Activated CD4-positive, alpha-beta T cell treated with anti-CD3 and anti-CD28 coated beads, Interleukin-2, amount 10 ng/mL, durations not matched to agents 24 days and 14 days (primary cell): Measurements from ENCODE around the gene FERMT2. TPM values are rescaled to one million over a fixed set of nuclear protein-coding genes. Genes with fewer than 3 reads are reported as not detected.
A peak's percentile ranks its signal among the peaks of the same experiment; 100 is the strongest.

Source experiments
- DNase-seq: peaks from one replicate; pipeline ENCODE4 v3.0.0; 2022
- H3K27ac Mint-ChIP-seq: one replicate; pipeline ENCODE4 v1.8.0; 2022; ENCODE audit warnings: mild to moderate bottlenecking, mixed read lengths
- H3K27me3 Mint-ChIP-seq: one replicate; pipeline ENCODE4 v1.8.0; 2022; ENCODE audit warnings: mixed read lengths
- H3K36me3 Mint-ChIP-seq: one replicate; pipeline ENCODE4 v1.8.0; 2022; ENCODE audit warnings: low read depth, mild to moderate bottlenecking, mixed read lengths
- H3K4me1 Mint-ChIP-seq: one replicate; pipeline ENCODE4 v1.8.0; 2021; ENCODE audit warnings: mixed read lengths
- H3K4me3 Mint-ChIP-seq: one replicate; pipeline ENCODE4 v1.8.0; 2022; ENCODE audit warnings: mild to moderate bottlenecking, moderate library complexity, mixed read lengths
- H3K9me3 Mint-ChIP-seq: one replicate; pipeline ENCODE4 v1.8.0; 2021; ENCODE audit warnings: mixed read lengths
- intact Hi-C: fragments of 100-400 bp; cut with micrococcal nuclease; formaldehyde crosslinking; loops from one replicate; pipeline ENCODE4 v1.15.1; 2023
- total RNA-seq: library from RNA; stranded (reverse); gene quantifications from 2 replicates; pipeline ENCODE4 v1.2.3, GENCODE V29; 2022

FERMT2 gene
- total RNA-seq, result 1.5 and 1.6 TPM in 2 replicates

- Mint-ChIP-seq H3K27me3 (peaks cover 63% of the 10 kb centered on the region), H3K4me1 (peaks cover 19% of the 10 kb centered on the region)
- peak; percentile 74 for DNase-seq
Observed at GRCh38 chr14:52950898-52951680, at the start of gene FERMT2. Gene FERMT2, minus strand, starts transcription at chr14:52951050. Its CDS starts 482 bp downstream, at chr14:52950568.

GRCh38 chr14:52998376-52999015, 47.6 kb upstream of the FERMT2 start:
- Mint-ChIP-seq H3K27ac (no peak overlapping the region), H3K9me3 (peaks cover 4% of the 10 kb centered on the region), H3K36me3 (no peaks in the 10 kb centered on the region), H3K4me3 (no peak overlapping the region), H3K27me3 (peaks cover 6% of the 10 kb centered on the region), H3K4me1 (peaks cover 3% of the 10 kb centered on the region)
- intact Hi-C loops, result no loop called here
- DNase-seq, result no peak

More at GRCh38 chr14:52950898-52951680, at the start of gene FERMT2:
- H3K4me3 Mint-ChIP-seq, result peak within 1 kb of the TSS; percentile 90
- H3K27ac Mint-ChIP-seq, result peak within 1 kb of the TSS; percentile 66
- intact Hi-C loops, result no loop called here
- no peaks in the 10 kb centered on the region for H3K9me3 Mint-ChIP-seq
- no peaks in the 10 kb centered on the region for H3K36me3 Mint-ChIP-seq

GRCh38 chr14:52996493-52996892, 45.6 kb upstream of the FERMT2 start:
- Mint-ChIP-seq H3K4me1 (no peaks in the 10 kb centered on the region), H3K36me3 (no peaks in the 10 kb centered on the region), H3K9me3 (peaks cover 4% of the 10 kb centered on the region), H3K27me3 (peaks cover 13% of the 10 kb centered on the region), H3K27ac (no peak overlapping the region), H3K4me3 (no peak overlapping the region)
- intact Hi-C loops, result no loop called here
- DNase-seq, result no peak

GRCh38 chr14:52995998-52996397, 45.1 kb upstream of the FERMT2 start:
- Mint-ChIP-seq H3K36me3 (no peaks in the 10 kb centered on the region), H3K27ac (no peak overlapping the region), H3K4me3 (no peak overlapping the region), H3K4me1 (no peaks in the 10 kb centered on the region), H3K27me3 (peaks cover 15% of the 10 kb centered on the region), H3K9me3 (peaks cover 4% of the 10 kb centered on the region)
- intact Hi-C loops, result no loop called here
- no peak for DNase-seq

GRCh38 chr14:52992236-52992870, 41.5 kb upstream of the FERMT2 start:
- intact Hi-C loops, result no loop called here
- Mint-ChIP-seq H3K27me3 (peaks cover 20% of the 10 kb centered on the region), H3K4me3 (no peak overlapping the region), H3K27ac (no peak overlapping the region), H3K9me3 (peaks cover 4% of the 10 kb centered on the region), H3K36me3 (no peaks in the 10 kb centered on the region), H3K4me1 (no peaks in the 10 kb centered on the region)
- no peak for DNase-seq

GRCh38 chr14:52988139-52988538, 37.3 kb upstream of the FERMT2 start:
- Mint-ChIP-seq H3K27me3 (peaks cover 21% of the 10 kb centered on the region), H3K9me3 (no peaks in the 10 kb centered on the region), H3K27ac (no peak overlapping the region), H3K4me1 (no peaks in the 10 kb centered on the region), H3K36me3 (no peaks in the 10 kb centered on the region), H3K4me3 (no peak overlapping the region)
- DNase-seq, result no peak
- intact Hi-C loops, result no loop called here

- intact Hi-C loops, result no loop called here
- Mint-ChIP-seq H3K4me3 (no peak overlapping the region), H3K36me3 (no peaks in the 10 kb centered on the region), H3K9me3 (no peaks in the 10 kb centered on the region), H3K4me1 (no peaks in the 10 kb centered on the region), H3K27me3 (peaks cover 17% of the 10 kb centered on the region), H3K27ac (no peak overlapping the region)
- DNase-seq, result no peak
Observed at GRCh38 chr14:52987514-52987913, 36.7 kb upstream of the FERMT2 start.

GRCh38 chr14:52987042-52987441, 36.2 kb upstream of the FERMT2 start:
- H3K27me3 Mint-ChIP-seq, result peaks cover 15% of the 10 kb centered on the region
- DNase-seq, result no peak
- intact Hi-C loops, result no loop called here
- H3K36me3 Mint-ChIP-seq, result no peaks in the 10 kb centered on the region
- no peak overlapping the region for H3K4me3 Mint-ChIP-seq
- no peaks in the 10 kb centered on the region for H3K9me3 Mint-ChIP-seq
- no peaks in the 10 kb centered on the region for H3K4me1 Mint-ChIP-seq
- no peak overlapping the region for H3K27ac Mint-ChIP-seq

- intact Hi-C loops, result no loop called here
- peaks cover 5% of the 10 kb centered on the region for H3K9me3 Mint-ChIP-seq
- no peaks in the 10 kb centered on the region for H3K36me3 Mint-ChIP-seq
- H3K27me3 Mint-ChIP-seq, result peaks cover 7% of the 10 kb centered on the region
- peaks cover 4% of the 10 kb centered on the region for H3K4me1 Mint-ChIP-seq
- DNase-seq, result no peak
- H3K27ac Mint-ChIP-seq, result no peak overlapping the region
- H3K4me3 Mint-ChIP-seq, result no peak overlapping the region
Observed at GRCh38 chr14:52977798-52978197, 26.9 kb upstream of the FERMT2 start.

GRCh38 chr14:52974406-52974805, 23.6 kb upstream of the FERMT2 start:
- Mint-ChIP-seq H3K36me3 (no peaks in the 10 kb centered on the region), H3K4me3 (no peak overlapping the region), H3K9me3 (peaks cover 5% of the 10 kb centered on the region), H3K4me1 (peaks cover 4% of the 10 kb centered on the region), H3K27me3 (peaks cover 21% of the 10 kb centered on the region), H3K27ac (no peak overlapping the region)
- intact Hi-C loops, result no loop called here
- no peak for DNase-seq

GRCh38 chr14:52961060-52961639, 10.3 kb upstream of the FERMT2 start:
- Mint-ChIP-seq H3K9me3 (no peaks in the 10 kb centered on the region), H3K4me1 (peaks cover 2% of the 10 kb centered on the region), H3K4me3 (no peak overlapping the region), H3K27me3 (peaks cover 2% of the 10 kb centered on the region), H3K27ac (no peak overlapping the region), H3K36me3 (no peaks in the 10 kb centered on the region)
- DNase-seq, result peak; percentile 80
- intact Hi-C loops, result loop anchor here (1.0 kb wide), 1 partner anchor 138 kb away; no protein-coding TSS in a partner anchor

GRCh38 chr14:52960627-52961026, 9.8 kb upstream of the FERMT2 start:
- intact Hi-C loops, result loop anchor here (1.0 kb wide), 1 partner anchor 137 kb away; no protein-coding TSS in a partner anchor
- H3K36me3 Mint-ChIP-seq, result no peaks in the 10 kb centered on the region
- H3K9me3 Mint-ChIP-seq, result no peaks in the 10 kb centered on the region
- DNase-seq, result no peak
- no peaks in the 10 kb centered on the region for H3K27me3 Mint-ChIP-seq
- H3K4me1 Mint-ChIP-seq, result peaks cover 2% of the 10 kb centered on the region
- H3K27ac Mint-ChIP-seq, result no peak overlapping the region
- H3K4me3 Mint-ChIP-seq, result no peak overlapping the region

GRCh38 chr14:52954346-52955214, 3.7 kb upstream of the FERMT2 start:
- no peak for DNase-seq
- Mint-ChIP-seq H3K36me3 (no peaks in the 10 kb centered on the region), H3K4me3 (no peak overlapping the region), H3K27me3 (peaks cover 41% of the 10 kb centered on the region), H3K4me1 (peaks cover 13% of the 10 kb centered on the region), H3K27ac (no peak overlapping the region), H3K9me3 (no peaks in the 10 kb centered on the region)
- intact Hi-C loops, result no loop called here
